HG03066 (cell line): Measurements from ENCODE around the gene PLEKHN1.
A peak's percentile ranks its signal among the peaks of the same experiment; 100 is the strongest.
"Not testable (repeated sequence)": the region's sequence is repeated elsewhere in the genome, so short reads cannot be mapped to it uniquely, and the experiment has no call there.

Experiments used
- ATAC-seq: cut with Tn5 transposase; IDR thresholded peaks from one replicate; pipeline ENCODE4 v1.9.1; 2021; ENCODE audit warnings: low read depth; ENCODE audit not compliant: unreplicated experiment

The PLEKHN1 gene

DNA sequence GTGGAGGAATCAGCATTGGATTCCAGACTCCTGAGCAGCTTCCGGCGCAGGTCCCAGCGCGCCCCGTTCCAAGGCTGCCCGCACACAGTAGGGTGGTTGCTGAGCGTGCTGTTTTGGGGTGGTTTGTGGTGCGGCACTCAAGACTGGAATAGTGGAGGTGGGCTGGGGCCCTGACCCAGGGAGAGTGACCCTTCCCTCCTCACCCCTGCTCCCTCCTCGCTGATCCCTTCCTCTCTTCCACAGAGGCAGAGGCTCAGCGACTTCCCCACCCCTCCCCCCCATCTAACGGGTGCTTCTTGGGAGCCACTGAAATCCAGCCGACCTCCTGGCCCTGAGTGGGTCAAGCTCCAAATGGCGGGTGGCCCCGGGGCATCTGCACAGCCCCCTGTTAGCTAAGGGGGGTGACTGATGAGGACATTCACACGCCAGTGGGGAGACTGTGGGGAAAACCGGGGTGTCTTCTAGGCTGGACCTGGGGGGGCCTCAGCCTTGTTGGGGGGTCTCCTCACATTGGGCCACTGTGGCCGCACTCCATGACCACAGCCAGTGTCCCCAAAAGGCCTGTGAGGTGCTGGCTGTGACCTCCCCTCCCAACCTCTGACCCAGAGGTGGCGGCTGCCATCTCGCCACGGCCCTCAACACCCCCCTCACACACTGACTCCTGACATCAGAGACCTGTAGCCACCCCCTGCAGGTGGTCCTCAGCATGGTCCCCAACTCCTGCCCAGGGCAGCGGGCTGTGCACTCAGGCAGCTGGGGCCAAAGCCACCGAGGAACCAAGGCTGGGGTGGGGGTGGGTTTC is 37.5 kb downstream of the PLEKHN1 start:
- ATAC-seq = no peak

GRCh38 chr1:1004420-1004779 is 38.1 kb downstream of the PLEKHN1 start:
- ATAC-seq = no peak

DNA sequence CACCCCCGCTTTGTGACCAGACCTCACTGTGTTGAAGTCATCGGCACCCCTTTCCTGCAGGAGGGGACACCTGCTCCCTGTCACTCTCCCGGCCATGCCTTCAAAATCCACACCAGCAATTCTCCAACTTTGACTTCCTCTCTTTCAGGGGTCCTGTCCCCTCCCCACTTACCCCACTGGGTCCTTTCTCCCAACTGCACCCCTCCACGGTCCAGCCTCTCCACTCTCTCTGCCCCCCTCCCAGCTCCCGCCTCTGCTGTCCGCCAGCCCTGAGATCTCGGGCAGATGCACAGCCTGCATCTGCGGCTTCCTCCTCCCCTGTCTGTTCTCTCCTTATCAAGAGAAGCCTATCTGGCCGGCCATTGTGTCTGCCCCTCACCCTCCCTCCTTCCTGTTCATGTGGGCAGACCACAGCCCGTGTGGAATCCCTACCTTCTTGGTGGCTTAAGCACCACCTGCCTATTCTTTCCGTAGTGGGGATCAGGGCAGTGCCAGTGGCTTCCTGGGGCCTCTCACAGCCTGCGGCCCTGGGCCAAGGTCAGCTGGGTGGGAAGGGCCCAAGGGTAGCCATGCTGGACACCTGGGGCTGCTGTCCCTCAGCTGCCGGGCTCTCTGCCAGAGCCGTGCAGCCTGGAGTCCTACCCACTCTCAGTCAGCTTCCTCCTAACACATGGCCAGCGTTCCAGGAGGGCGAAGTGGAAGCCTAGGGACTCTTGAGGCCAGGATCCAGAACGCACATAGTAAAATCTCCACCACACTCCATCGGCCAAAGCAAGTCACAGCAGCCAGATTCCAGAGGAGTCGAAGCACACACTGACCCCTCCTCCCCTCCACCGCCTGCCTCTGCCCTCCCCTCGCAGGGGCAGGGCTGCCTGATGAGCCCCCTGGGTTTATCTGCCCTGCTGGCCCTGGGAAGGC is 38.8 kb downstream of the PLEKHN1 start:
- ATAC-seq = no peak

GRCh38 chr1:1005774-1006304 is 39.6 kb downstream of the PLEKHN1 start:
- no peak for ATAC-seq

DNA sequence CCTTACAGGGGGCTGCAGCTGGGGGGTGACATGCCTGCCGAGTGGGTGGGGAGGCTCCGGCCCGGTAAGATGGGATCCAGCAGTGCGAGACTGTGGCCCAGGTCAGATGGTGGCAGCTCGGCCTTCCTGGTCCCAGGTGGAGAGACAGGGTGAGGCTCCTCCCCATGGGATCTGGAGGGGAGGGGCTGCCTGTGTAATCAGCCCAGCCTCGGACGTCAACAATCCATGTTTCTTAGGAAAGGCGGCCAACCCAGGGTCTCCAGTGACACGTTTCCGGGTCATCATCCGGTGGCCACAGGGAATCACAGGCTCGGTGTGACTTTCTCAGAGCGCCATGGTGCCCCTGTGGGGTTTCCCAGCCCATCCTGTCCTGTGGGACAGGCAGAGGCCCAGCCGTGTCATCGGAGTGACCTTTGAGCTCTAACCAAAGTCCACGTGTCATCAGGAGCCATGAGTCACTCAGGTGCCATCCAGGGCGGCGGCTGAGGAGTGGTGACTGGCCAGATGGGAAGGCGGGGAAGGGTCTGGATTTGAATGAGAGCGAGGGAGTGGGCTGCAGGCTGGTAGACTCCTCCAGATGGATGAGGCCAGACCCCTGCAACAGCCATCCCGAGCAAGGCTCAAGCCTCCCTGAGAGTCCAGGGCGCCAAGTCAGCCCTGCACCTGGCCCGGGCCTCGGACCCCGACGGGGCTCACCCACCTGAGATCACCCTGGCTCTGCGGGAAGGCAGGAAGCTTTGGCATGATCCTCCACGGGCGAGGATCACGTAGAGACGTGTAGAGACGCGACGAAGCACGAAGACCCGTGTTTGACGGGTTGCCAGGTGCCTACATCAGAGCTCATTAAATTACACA is 40.2 kb downstream of the PLEKHN1 start:
- no peak for ATAC-seq

DNA sequence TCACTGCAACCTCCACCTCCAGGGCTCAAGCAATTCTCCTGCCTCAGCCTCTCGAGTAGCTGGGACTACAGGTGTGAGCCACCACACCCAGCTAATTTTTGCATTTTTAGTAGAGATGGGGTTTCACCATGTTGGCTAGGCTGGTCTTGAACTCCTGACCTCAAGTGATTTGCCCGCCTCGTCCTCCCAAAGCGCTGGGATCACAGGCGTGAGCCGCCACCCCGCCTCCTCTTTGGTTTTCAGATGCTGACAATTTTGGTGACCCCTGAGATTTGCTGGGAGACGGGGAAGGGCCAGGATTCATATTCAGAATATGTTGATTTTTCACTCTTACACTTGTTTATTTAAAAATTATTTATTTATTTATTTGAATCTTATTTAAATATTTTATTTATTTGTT is 43.8 kb downstream of the PLEKHN1 start:
- not testable (repeated sequence) for ATAC-seq

DNA sequence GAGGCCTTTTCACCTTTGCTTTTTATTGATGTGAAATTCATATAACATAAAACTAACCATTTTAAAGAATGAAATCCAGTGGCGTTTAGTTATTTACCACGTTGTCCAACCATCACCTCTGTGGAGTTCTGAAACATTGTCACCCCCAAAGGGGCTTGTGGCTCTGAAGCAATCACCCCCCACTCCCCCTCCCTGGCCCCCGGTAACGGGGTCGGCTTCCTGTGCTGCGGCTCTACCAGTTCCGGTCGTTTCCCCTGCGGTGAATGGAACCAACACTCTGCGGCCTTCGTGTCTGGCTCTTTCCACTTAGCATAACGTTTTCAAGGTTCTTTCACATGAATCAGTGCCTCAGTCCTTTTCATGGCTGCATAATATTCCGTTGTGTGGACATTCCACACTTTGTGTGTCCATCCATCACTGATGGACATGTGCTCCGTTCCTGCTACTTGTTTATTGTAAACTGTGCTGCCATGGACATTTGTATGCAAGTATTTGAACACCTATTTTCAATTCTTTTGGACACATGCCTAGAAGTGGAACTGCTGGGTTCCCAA is 45.2 kb downstream of the PLEKHN1 start:
- no peak for ATAC-seq

- not testable (repeated sequence) for ATAC-seq
These were observed 46.4 kb downstream of the PLEKHN1 start for GRCh38 chr1:1012736-1013104.

GRCh38 chr1:1013105-1013921 is 47.0 kb downstream of the PLEKHN1 start, which contains the start of gene ISG15:
TSS of gene ISG15 (plus strand) at chr1:1013497. CDS start at chr1:1013574, 77 bp downstream.
- peak; percentile 62 for ATAC-seq

GRCh38 chr1:1013922-1014648 is 47.8 kb downstream of the PLEKHN1 start:
- no peak for ATAC-seq

DNA sequence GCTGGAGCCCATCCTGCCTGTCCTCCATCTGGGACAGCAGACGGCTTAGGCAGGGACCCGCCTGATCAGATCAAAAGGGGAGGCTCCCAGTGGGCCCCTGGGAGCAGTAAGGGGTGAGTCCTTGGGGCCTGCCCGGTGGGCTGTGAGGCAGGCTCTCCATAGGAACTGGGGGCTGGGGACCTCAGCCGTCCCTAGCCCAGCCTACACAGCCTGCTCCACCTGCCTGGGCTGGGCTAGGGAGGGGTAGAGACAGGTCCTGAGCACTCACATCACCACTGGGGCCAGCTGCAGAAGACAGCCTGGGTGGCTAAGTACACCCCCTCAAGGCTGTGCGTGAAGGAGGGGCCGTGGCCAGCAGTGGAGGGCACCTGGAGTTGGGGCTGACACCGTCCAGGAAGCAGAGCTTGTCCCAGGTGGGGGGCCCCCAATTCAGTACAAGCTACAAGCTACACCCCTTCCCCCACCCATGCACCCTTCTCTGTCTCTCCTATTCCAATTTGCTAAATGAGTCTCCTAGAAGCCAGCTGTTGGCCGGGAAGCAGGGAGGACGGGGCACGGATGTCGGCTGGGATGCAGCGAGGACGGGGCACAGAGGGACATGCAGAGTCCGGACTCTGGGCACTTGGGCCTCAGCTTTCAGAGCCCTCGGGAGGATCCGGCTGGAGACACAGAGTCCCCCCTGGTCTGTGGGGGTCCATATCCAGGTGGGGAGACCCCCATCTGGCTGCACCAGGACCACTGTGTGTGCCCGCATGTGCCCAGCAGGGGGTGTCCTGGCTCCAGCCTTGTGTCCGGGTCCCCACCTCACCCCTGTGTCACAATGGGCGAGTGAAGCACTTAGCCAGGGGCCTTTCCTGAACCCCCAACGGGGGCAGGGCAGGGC is 48.8 kb downstream of the PLEKHN1 start:
- no peak for ATAC-seq

DNA sequence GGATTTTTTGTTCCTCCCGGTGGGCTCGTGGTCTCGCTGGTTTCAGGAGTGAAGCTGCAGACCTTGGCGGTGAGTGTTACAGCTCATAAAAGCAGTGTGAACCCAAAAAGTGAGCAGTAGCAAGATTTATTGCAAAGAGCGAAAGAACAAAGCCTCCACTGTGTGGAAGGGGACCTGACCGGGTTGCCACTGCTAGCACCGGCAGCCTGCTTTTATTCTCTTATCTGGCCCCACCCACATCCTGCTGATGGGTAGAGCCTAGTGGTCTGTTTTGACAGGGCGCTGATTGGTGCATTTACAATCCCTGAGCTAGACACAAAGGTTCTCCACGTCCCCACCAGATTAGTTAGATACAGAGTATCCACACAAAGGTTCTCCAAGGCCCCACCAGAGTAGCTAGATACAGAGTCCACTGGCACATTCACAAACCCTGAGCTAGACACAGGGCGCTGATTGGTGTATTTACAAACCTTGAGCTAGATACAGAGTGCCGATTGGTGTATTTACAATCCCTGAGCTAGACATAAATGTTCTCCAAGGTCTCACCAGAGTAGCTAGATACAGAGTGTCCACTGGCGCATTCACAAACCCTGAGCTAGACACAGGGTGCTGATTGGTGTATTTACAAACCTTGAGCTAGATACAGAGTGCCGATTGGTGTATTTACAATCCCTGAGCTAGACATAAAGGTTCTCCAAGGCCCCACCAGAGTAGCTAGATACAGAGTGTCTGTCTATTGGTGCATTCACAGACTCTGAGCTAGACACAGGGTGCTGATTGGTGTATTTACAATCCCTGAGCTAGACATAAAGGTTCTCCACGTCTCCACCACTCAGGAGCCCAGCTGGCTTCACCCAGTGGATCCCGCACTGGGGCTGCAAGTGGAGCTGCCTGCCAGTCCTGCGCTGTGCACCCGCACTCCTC is 51.4 kb downstream of the PLEKHN1 start:
- ATAC-seq = not testable (repeated sequence)

GRCh38 chr1:1018321-1018685 is 52.0 kb downstream of the PLEKHN1 start:
- ATAC-seq = not testable (repeated sequence)

GRCh38 chr1:1019122-1019999 is 53.1 kb downstream of the PLEKHN1 start:
- ATAC-seq = peak; percentile 49

- ATAC-seq = peak; percentile 28
These were observed 53.7 kb downstream of the PLEKHN1 start, which contains the start of gene AGRN for GRCh38 chr1:1020000-1020404. TSS of gene AGRN (plus strand) at chr1:1020120. CDS start at chr1:1020173, 53 bp downstream.
